Kidney (tissue), 11 donors: ENCODE measurements around the gene RIMBP3B. TPM values are rescaled to one million over a fixed set of nuclear protein-coding genes. Genes with fewer than 3 reads are reported as not detected.
A peak's percentile ranks its signal among the peaks of the same experiment; 100 is the strongest.
"Not testable (repeated sequence)": the region's sequence is repeated elsewhere in the genome, so short reads cannot be mapped to it uniquely, and the experiment has no call there.

ENCODE experiments used
- DNase-seq, 5 donors: peaks; one replicate each; pipeline ENCODE4 v3.0.0-alpha.2; 2013 to 2020
- FAIRE-seq: peaks from 2 replicates; lab custom pipeline; 2012; peaks lifted over from hg19 to GRCh38; lab: Jason Lieb, UNC
- H3K27ac ChIP-seq, 2 donors: one replicate each; pipeline ENCODE4 v1.7.0; 2013; ENCODE audit warnings: low read depth in 2 of 2, low read length in 2 of 2, inconsistent platforms in 1 of 2
- H3K27me3 ChIP-seq: one replicate; pipeline ENCODE4 v1.7.1; 2013; ENCODE audit warnings: low read length, inconsistent platforms; ENCODE audit not compliant: control insufficient read depth, insufficient read depth
- H3K36me3 ChIP-seq, 3 donors: one replicate each; pipeline versions ENCODE4 v1.7.0 to v1.7.1; 2013; ENCODE audit warnings: low read length in 3 of 3, control low read depth in 1 of 3, inconsistent platforms in 1 of 3; ENCODE audit not compliant: insufficient read depth in 3 of 3, control insufficient read depth in 2 of 3
- H3K4me1 ChIP-seq, 3 donors: one replicate each; pipeline versions ENCODE4 v1.7.0 to v1.7.1; 2013; ENCODE audit warnings: low read length in 3 of 3, inconsistent platforms in 1 of 3, low read depth in 1 of 3; ENCODE audit not compliant: control insufficient read depth in 2 of 3, insufficient read depth in 2 of 3
- H3K4me3 ChIP-seq, 3 donors: one replicate each; pipeline versions ENCODE4 v1.7.0 to v1.8.1; 2013; ENCODE audit warnings: low read length in 3 of 3, control low read depth in 1 of 3, inconsistent platforms in 1 of 3
- H3K9ac ChIP-seq, 3 donors: one replicate each; pipeline versions ENCODE4 v1.7.0 to v1.7.1; 2013; ENCODE audit warnings: low read length in 3 of 3, control low read depth in 1 of 3, inconsistent platforms in 1 of 3
- H3K9me3 ChIP-seq, 3 donors: one replicate each; pipeline versions ENCODE4 v1.7.0 to v1.7.1; 2013; ENCODE audit warnings: low read length in 3 of 3, control low read depth in 1 of 3, inconsistent platforms in 1 of 3; ENCODE audit not compliant: control insufficient read depth in 2 of 3, insufficient read depth in 1 of 3
- intact Hi-C: fragments of 100-400 bp; cut with DNase I; formaldehyde crosslinking; loops from one replicate; pipeline ENCODE4 v1.11.1; 2022
- polyA plus RNA-seq: library from polyadenylated mRNA; stranded (reverse); fragments of 350-450 nt; fragmentation: Illumina TruSeq; extraction: RNeasy Lipid Tissue Mini Kit (QIAGEN cat#74804); gene quantifications from one replicate; pipeline ENCODE4 v1.2.3, GENCODE V29; 2014; ENCODE audit warnings: low read depth, low replicate concordance; ENCODE audit not compliant: insufficient read depth
- total RNA-seq: library from RNA; stranded (reverse); fragmentation: NEBNext Ultra II Directional; extraction: Animal tissue kit (Norgen Biotek cat#: 25700); gene quantifications from one replicate; pipeline ENCODE4 v1.2.1, GENCODE V29; 2021
- donor health status: control.
- donor health status: control.
- donor health status: DM: yes; HTN: yes; CAD: no.
- donor health status: Normal renal cell carcinoma (clear cell type).

The RIMBP3B gene
- total and polyA plus RNA-seq, 2 donors from 2014 or later = 0.16 TPM; not detected in 1

DNA sequence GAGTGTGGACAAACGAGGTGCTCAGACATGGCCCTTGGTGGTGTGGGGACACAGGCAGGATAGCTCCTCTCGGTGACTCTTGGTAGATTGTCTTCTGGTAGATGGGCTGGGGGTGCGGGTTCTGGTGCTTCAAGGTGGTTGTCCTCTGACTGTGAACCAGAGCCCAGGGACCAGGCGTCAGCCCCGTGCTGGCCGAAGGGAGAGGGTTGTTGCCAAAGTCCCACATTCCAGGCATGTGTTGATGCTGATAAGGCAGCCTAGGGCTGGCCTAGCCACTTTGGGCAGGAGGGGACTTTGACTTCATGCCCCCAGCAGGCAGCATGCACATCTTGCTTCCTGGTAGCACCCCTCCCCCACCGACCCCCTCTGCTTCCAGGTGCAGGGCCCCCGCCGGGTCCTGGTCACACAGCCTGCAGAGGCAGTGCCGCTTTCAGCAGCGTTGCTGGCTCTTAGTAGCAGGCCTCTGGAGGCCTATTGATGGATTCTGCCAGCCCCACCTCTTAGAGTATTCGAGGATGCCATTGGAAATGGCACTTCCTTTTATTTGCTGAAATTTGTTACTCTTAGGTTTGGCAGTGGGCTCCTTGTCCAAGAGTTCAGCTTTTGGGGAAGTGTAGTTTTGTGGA lies 40.6 kb downstream of the RIMBP3B start:
- FAIRE-seq, H3K27me3 ChIP-seq, DNase-seq, intact Hi-C loops, H3K4me3 ChIP-seq, H3K9ac ChIP-seq, H3K4me1 ChIP-seq, H3K36me3 ChIP-seq, H3K27ac ChIP-seq, H3K9me3 ChIP-seq: not testable (repeated sequence)

- H3K27me3 ChIP-seq, FAIRE-seq, H3K36me3 ChIP-seq, H3K4me1 ChIP-seq, H3K4me3 ChIP-seq, DNase-seq, H3K9me3 ChIP-seq, intact Hi-C loops, H3K27ac ChIP-seq, H3K9ac ChIP-seq: not testable (repeated sequence)
Observed at GRCh38 chr22:21434378-21435233, 51.1 kb downstream of the RIMBP3B start.

- H3K9ac ChIP-seq, FAIRE-seq, H3K4me1 ChIP-seq, H3K27me3 ChIP-seq, H3K9me3 ChIP-seq, intact Hi-C loops, H3K4me3 ChIP-seq, H3K27ac ChIP-seq, H3K36me3 ChIP-seq: not testable (repeated sequence)
- DNase-seq = peak in 1 of 5 donors; percentile 39
Observed at GRCh38 chr22:21435998-21436810, 52.7 kb downstream of the RIMBP3B start.

- H3K9ac ChIP-seq, intact Hi-C loops: not testable (repeated sequence)
Observed at GRCh38 chr22:21438013-21438412, 54.5 kb downstream of the RIMBP3B start.

More at GRCh38 chr22:21438013-21438412, 54.5 kb downstream of the RIMBP3B start:
- not testable (repeated sequence) for H3K4me3 ChIP-seq, H3K36me3 ChIP-seq, H3K27me3 ChIP-seq, H3K4me1 ChIP-seq, DNase-seq, FAIRE-seq, H3K9me3 ChIP-seq, H3K27ac ChIP-seq

Other genes with a start within 250 kb of the RIMBP3B start
- gene HIC2, start 33.6 kb downstream of the RIMBP3B start, total RNA-seq = 4.2 TPM
- gene HIC2, start 33.6 kb downstream of the RIMBP3B start, polyA plus RNA-seq = 1.4 TPM
- 1.4 TPM for gene TMEM191C, start 83.6 kb downstream of the RIMBP3B start, total RNA-seq
- 2.1 TPM for gene TMEM191C, start 83.6 kb downstream of the RIMBP3B start, polyA plus RNA-seq
- 0.22 TPM for gene RIMBP3C, start 167.7 kb downstream of the RIMBP3B start, total RNA-seq
- gene RIMBP3C, start 167.7 kb downstream of the RIMBP3B start, polyA plus RNA-seq = not detected
- gene UBE2L3, start 184.0 kb downstream of the RIMBP3B start, total RNA-seq = 45.8 TPM
- gene UBE2L3, start 184.0 kb downstream of the RIMBP3B start, polyA plus RNA-seq = 70.0 TPM
- 24.7 TPM for gene YDJC, start 246.3 kb downstream of the RIMBP3B start, total RNA-seq
- gene YDJC, start 246.3 kb downstream of the RIMBP3B start, polyA plus RNA-seq = 28.2 TPM
- 0.22 TPM for gene CCDC116, start 249.0 kb downstream of the RIMBP3B start, total RNA-seq
- 0.22 TPM for gene CCDC116, start 249.0 kb downstream of the RIMBP3B start, polyA plus RNA-seq